HG03521 (cell line): ENCODE measurements around the gene RAB11FIP4.

Source experiments
- ATAC-seq: cut with Tn5 transposase; IDR thresholded peaks from one replicate; pipeline ENCODE4 v1.9.1; 2021; ENCODE audit warnings: mild to moderate bottlenecking, moderate library complexity; ENCODE audit not compliant: unreplicated experiment

Gene RAB11FIP4

GRCh38 chr17:31582151-31582907 is 190.9 kb downstream of the RAB11FIP4 start:
- ATAC-seq = no peak

- no peak for ATAC-seq
Observed at GRCh38 chr17:31583772-31584356, 192.4 kb downstream of the RAB11FIP4 start.

GRCh38 chr17:31584438-31585279 is 193.2 kb downstream of the RAB11FIP4 start:
- no peak for ATAC-seq

- no peak for ATAC-seq
Observed at GRCh38 chr17:31585280-31585630, 193.8 kb downstream of the RAB11FIP4 start.

- no peak for ATAC-seq
Observed at GRCh38 chr17:31586946-31587345, 195.5 kb downstream of the RAB11FIP4 start.

- ATAC-seq = no peak
Observed at GRCh38 chr17:31587462-31587861, 196.0 kb downstream of the RAB11FIP4 start.
